Astrocyte of the hippocampus (primary cell): Measurements from ENCODE around the gene RXRA.
"Not testable (repeated sequence)": the region's sequence is repeated elsewhere in the genome, so short reads cannot be mapped to it uniquely, and the experiment has no call there.

Source experiments
- DNase-seq: peaks from one replicate; pipeline ENCODE4 v3.0.0; 2011; ENCODE audit warnings: low read depth, low spot score

RXRA gene

DNA sequence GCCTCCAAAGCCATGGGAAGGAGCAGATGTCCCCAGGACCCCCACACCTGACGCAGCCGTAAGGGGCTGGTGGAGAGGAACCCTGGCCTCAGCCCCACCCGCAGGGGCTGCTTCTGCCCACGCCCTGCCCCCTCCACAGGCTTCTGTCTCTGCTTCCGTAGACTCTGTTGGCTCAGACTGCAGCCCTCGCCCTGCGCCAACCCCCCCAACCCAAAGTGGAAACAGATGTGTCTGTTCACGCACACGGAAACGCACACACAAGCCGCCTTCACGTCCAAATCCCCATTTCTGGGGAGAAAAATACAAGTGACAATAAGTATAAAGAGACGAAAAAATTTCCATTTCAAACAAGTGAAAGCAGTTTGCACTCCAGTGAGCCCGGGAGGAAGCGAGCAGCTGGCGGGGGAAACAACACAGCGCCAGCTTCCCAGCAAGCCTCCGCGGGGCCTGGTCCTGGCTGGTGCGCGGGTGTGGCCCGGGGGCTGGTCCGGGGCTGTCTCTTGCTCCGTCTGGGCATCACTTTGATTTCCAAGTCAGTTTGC is 32.6 kb upstream of the RXRA start:
- DNase-seq = peak; percentile 29

DNA sequence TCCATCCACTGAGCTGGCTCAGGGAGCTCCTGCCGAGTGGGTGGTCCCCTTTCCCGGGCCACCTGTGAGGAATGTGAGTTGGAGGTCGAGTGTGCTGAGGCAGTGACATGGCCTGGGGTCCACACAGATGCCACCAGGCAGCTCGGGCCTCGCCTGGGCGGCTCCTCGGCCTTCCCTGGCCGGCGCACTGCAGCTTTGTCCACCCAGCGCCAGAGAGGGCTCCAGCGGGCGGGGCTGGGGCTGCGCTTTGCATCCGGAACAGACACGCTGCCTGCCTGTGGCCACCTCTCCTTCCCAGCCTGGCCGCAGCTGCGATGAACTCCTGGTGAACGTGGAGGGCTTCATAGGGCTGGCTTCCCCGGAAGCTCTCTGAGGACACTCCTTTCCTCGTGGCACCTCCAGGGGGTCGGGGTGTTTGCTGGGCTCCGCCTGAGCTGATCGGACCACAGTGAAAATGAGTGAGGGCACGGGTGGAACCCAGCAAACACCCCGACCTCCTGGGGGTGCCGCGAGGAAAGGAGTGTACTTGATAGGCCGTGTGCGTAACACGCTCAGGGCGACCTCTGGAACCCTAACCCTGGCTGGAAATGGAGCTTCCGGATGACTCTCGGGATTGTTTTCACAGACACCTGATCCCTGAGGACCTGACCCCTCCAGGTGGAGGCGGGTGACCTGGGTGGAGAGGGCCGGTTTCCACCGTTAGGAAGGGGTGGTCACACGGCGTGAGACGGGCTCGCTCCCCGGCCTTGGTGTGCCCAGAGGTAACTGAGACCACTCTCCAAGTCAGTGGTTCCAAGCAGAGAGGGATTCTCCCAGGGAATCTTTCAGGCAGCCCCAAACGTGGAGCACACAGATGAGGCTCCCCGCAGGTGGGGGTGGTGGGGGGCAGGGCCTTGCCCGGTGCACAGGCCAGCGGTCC is 31.8 kb upstream of the RXRA start:
- DNase-seq = peak; percentile 25

DNA sequence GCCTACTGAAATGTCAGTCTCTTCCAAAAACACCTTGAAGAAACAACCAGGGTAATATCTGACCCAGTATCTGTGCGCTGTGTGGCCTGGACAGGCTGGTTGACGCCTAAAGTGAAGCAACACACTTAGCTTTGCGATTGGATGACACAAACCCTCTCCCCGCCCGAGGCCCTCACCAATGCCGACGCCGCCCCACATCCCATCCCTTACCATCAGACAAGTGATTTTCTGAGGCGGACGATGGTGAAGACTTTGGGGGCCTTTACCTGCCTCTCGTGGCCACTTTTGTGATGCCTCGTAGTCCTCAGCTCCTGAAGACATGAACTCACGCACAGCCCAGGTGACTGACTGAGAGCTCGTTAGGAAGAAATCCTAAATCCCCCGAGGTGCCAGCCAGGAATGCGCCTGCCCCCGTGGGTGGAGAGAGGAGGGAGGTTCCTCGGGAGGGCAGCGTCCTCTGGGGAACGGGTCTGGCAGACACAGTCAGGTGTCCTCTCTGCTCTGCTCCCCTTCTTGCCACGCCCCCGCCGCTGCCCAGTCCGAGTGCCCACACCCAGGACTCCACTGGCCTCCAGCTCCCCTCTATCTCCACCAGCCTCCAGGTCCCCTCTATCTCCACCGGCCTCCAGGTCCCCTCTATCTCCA is 31.0 kb upstream of the RXRA start:
- no peak for DNase-seq

DNA sequence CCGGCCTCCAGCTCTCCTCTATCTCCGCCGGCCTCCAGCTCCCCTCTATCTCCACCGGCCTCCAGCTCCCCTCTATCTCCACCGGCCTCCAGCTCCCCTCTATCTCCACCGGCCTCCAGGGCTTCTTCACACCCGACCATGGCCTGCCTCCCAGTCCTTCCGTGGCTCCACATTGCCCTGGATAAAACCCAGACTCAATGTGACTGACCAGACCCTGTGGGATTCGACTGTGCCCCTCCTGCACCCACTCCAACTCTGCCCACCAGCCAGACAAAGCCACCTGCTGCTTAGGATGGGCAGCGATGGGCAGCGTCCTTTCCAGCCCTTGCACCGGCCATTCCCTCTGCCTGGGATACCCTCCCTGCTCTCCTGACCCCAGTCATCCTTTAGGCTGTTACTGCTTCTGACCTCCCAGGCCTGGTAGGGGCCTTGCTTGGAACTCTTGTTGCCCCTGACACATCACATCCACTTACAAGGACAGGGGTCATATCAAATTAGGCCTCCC is 30.5 kb upstream of the RXRA start:
- DNase-seq = no peak

DNA sequence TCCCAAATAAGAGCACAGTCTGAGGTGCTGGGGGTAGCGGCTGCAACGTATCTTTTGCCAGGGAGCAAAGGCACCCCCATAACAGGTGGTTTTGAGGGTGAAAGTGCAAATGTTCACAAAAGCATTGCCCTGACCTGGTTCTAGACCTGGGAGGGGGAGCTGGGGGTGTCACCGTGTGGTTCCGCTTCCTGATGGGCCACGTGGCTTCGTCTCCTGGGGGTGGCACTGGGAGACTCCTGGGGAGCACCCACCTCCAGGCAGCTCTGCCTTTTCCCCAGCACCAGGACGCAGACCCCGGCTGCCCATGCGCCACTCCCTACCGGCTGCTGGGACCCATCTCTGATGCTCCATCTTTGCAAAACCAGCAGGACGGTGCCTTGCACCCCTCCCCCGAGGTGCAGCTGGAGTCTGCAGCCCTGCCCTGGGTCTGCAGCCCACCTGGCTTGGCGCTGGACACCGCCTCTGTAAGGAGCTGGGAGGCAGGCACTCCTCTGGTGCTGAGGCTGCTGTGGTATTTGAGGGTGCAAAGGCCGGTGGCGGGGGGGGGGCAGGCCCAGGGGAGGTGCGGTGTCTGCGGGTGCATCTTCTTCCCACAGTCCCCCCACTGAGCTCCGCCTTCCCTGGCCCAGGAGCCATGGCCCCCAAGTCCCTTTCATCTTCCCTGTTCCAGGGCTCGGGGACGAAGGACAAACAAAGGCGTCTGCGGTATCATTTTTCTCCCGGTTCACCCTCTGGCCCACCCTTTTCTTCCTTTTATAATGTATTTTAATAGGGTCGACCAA is 29.8 kb upstream of the RXRA start:
- no peak for DNase-seq

DNA sequence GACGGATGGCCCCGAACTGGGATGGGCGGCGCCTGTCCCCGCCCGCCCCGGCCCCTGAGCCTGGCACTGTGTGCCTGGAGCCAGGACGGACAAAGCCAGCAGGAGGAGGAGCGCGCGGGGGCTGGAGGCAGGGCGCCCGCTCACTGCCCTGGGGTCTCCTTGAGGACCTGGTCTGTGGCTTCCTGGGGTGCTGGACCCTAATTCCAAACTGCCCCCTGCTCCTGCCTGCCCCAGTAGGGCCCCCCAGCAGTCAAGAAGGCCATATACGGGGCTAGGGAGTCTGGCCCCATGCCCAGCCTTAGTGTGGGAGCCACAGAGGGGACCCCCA is 29.2 kb upstream of the RXRA start:
- DNase-seq = no peak

DNA sequence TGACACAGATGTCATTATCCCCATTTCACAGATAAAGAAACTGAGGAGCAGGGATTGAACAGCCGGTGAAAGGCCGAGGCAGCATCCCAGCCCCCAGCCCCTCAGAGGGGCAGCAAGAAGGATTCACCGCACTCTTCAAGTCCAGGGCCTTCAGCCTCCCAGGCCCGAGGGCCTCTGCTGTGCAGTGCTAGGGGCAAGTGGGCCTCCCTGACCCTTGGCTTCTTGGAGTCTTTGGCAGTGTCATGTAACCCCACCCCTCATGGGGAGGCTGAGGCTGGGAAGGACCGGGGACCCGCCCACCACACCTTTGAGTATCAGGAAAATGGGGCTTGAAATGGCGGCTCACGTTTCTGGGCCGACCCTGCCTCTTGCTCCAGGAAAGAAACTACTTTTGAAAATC is 28.7 kb upstream of the RXRA start:
- DNase-seq = no peak

DNA sequence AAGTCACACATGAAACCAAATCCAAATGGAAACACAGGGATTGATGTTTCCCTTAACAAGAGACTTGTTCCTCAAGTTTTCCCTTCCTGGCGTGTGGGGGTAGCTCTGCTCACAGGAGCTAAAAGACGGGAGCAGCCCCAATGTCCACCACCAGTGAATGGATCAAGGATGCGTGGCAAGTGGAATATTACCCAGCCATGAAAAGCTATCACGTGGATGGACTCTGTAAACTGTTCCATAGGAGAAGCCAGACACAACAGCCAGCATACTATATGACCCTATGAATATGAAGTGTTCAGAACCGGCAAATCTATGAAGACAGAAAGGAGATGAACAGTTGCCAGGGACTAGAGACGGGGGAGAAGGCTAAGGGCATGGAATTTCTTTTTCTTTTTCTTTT is 28.3 kb upstream of the RXRA start:
- no peak for DNase-seq

DNA sequence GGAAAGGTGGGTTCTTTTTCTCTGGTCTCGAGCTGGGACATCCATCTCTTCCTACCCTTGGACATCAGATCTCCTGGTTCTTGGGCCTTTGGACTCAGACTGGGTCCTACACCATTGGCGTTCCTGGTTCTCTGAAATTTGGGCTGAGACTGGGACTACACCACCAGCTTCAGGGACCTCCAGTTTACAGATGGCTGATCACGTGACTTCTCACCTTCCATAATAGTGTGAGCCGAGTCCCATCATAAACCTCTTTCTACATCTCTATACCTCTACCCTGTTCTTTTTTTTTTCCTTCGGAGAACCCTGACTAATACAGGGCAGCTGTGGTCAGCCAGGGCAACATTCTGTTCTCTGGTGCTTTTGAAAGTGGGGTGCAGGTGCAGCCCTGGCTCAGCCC is 27.2 kb upstream of the RXRA start:
- DNase-seq = no peak

DNA sequence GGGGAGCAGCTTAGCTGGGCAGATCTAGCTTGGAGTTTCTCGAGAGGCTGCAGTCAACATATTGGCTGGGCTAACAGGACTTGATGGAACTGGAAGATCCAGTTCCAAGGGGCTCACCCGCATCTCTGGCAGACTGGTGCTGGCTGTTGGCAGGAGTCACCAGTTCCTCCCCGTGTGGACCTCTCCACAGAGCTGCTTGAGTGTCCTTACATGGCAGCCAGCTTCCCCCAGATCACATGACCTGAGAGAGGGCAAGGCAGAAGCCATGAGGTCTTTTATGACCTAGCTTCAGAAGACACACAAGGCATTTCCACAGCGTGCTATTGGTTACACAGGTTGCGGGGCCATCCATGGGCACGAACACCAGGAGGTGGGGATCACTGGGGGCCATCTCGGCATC is 26.4 kb upstream of the RXRA start:
- DNase-seq = no peak

DNA sequence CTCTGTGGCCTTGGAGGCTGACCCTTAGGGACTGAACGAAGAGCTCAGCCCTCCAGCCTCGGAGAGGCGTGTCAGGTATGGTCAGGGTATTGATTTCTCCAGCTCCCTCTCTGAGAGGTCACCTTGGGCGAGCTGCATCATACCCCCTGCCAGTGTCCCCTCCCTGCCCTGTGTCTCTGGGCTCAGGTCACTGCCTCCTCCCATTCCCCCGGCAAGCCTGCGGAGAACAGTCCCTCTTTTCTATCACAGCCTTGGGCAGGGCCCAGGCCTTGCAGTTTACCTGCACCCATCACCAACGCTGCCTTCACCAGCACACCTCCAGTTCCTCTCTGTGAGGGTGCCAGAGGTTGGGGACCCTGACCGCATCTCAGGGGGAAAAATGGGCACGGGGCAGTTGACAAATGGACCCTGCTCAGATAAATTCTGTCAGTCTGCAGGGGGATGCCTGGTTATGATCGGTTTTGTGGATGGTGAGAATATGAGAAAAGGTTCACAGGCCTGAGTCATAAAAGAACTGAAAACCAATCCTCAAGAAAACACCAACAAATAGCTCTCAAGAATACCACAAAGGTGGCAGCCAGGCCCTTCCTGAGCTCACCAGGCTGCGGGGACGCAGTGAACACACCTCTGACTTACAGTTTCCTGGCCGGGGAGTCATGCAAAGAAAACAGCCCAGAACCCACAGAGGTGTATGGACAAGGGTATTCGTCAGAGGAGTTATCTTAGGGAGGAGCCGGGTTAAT is 24.7 kb upstream of the RXRA start:
- no peak for DNase-seq

DNA sequence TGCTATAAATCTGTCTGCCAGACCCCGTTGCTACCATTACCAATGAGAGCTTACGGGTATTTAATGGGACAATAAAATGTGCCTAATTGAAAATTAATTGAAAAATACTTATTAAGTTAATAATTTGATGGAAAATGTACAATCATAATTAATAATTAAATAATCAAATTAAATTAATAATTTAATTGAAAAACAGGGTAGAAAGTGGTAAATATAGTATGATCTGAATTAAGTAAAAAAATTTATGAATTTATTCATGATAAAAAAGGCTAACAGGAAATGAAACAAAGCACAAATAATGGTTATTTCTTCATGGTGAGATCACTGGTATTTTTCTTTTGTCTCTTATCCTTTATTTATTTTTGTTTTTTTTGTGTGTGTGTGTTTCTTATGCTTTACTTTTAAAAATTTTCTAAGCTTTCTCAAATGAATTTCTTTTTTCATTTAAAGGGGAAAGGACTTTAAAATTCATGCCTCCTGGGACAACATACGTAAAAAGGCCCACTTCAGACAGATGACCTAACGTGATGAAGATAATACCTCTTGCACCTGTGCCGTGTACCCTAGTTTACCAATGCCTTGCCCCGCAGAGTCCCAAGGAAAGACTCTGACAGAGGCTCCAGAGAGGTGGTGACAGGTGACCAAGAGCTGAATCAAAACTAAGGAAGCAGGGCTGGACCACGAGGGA is 24.0 kb upstream of the RXRA start:
- DNase-seq = no peak

DNA sequence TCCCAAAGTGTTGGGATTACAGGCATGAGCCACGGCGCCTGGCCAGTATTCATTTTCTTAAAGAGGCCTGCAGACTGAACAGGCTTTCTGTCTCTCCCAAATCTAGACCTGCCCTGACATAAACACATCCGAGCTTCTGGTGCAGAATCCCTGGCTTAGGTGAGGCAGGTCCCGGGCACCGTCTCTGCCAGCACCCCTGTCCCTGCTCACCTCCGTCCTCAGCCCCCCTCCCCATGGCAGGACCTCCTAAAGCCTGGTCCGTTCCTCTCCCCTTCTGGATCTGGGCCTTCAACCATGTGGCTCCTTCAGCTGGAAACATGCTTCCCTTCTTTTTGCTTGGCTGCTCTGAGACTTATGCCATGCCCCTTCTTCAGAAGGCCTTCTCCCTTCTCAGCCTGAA is 22.7 kb upstream of the RXRA start:
- no peak for DNase-seq

DNA sequence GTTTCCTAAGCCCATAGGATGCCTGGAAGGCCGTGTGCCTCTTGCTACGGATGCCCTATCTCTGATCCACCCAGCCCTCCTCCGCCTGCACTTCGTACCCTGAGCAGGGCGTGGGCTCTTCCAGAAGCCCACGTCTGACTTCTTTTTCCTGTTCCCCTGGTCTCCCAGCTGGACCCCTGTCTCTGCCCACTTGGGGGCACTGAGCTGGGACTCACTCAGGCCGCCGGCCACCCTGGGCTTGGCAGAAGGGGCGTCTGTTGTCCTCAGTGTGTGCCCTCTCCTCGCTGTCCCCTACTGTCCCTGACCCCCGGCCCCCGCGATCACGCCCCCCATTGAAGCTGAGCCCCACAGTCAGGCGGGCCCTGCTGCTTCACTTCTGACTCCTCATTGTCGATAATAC is 22.0 kb upstream of the RXRA start:
- no peak for DNase-seq

DNA sequence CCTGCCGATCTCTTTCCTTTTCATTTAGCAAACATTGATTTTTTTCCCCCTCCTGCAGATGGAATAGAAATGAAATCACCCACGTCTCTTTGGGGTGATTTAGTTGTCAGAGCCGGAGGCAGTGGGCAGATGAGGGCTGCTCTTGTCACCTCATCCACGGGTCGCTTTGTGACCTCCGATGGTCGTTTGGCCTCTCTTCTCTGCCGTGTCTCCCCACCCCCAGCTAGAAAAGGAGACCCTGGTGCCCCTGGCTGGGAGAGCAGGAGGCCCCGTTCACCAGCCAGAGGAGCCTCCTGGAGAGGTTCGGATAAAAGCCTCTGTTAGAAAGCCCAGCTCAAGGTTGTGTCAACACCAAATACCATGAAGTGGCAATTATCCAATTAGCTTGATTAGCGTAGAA is 21.6 kb upstream of the RXRA start:
- no peak for DNase-seq

DNA sequence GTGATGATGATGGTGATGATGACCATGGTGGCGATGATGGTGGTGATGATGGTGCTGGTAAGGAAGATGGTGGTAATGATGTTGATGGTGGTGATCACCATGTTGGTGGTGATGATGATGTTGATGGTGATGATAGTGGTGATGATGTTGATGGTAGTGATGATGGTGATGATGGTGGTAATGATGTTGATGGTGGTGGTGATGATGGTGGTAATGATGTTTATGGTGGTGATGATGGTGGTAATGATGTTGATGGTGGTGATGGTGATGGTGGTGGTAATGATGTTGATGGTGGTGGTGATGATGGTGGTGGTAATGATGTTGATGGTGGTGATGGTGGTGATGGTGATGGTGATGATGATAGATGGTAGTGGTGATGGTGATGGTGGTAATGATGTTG is 20.7 kb upstream of the RXRA start:
- no peak for DNase-seq

DNA sequence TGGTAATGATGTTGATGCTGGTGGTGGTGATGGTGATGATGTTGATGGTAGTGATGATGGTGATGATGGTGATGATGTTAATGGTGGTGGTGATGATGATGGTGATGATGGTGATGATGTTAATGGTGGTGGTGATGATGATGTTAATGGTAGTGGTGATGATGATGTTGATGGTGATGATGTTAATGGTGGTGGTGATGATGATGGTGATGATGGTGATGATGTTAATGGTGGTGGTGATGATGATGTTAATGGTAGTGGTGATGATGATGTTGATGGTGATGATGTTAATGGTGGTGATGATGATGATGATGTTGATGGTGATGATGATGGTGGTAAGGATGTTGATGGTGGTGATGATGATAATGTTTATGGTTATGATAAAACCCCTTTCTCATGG is 20.2 kb upstream of the RXRA start:
- DNase-seq = not testable (repeated sequence)

DNA sequence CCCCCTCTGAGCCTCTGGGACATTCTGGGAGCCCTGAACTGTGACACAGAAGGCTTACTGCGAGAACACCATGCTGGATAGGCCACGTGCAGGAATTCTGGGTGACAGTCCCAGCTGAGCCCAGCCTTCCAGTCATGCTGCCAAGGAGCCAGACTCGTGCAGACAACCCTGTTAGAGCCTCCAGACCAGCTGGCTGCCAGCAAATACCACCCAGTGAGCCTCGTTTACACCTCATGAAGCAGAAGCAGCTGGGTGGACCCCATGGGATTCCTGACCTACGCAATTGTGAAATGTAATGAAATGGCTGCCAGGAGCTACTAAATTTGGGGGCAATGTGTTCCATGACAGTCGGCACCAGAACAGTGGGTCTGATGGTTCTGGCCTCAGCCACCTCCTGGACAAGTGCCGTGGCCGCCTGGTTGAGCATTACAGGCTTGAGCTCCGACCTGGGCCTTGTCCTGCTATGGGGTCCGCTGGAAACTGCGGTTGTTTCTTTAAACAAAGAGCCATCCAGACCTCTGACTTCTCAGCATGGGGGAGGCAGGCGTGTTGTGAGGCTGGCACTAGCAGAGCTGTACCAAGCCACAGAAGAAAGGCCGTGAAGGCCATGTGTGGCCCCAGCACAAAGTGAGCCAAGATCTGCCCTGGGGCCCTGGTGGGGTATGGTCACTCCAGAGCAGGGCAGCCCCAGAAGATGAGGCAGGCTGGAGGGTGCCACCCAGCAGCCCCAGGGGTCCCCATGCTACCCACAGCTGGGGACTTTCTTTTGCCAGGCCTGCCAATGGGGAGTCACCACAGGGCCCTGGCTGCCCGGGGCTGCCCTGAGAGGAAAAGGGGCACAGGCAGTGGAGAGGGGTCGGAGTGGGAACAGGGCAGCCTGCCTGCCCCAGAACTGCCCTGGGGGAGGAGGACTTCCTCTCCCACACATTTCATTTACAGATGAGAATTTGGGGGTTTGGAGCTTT is 19.3 kb upstream of the RXRA start:
- no peak for DNase-seq
